Gastroesophageal sphincter (tissue), 3 donors: Measurements from ENCODE around the gene MCC.

ENCODE experiments used
- EP300 ChIP-seq: sonication (generic); formaldehyde crosslinking; IDR thresholded peaks from one replicate; pipeline ENCODE4 v1.6.1; 2017; ENCODE audit warnings: antibody characterized with exemption, mild to moderate bottlenecking
- POLR2A ChIP-seq, 2 donors: fragments of 450-650 bp; IDR thresholded peaks; one replicate each; pipeline ENCODE4 v1.6.1; 2017; ENCODE audit warnings: antibody characterized with exemption in 2 of 2, mild to moderate bottlenecking in 2 of 2, moderate library complexity in 1 of 2
- TF ChIP-seq, protein P1 (sequence below), 4 experiments: fragments of 200-600 bp in 2 of 4; fragments of 450-650 bp in 2 of 4; sonication (generic) in 1 of 4; IDR thresholded peaks; one replicate each; pipeline ENCODE4 v1.5.1; 2017 to 2019; ENCODE audit warnings: antibody characterized with exemption in 4 of 4, mild to moderate bottlenecking in 2 of 4, moderate library complexity in 2 of 4

GRCh38 chr5:113153512-113154097 is 334.6 kb downstream of the MCC start:
- TF ChIP-seq, protein P1, sequence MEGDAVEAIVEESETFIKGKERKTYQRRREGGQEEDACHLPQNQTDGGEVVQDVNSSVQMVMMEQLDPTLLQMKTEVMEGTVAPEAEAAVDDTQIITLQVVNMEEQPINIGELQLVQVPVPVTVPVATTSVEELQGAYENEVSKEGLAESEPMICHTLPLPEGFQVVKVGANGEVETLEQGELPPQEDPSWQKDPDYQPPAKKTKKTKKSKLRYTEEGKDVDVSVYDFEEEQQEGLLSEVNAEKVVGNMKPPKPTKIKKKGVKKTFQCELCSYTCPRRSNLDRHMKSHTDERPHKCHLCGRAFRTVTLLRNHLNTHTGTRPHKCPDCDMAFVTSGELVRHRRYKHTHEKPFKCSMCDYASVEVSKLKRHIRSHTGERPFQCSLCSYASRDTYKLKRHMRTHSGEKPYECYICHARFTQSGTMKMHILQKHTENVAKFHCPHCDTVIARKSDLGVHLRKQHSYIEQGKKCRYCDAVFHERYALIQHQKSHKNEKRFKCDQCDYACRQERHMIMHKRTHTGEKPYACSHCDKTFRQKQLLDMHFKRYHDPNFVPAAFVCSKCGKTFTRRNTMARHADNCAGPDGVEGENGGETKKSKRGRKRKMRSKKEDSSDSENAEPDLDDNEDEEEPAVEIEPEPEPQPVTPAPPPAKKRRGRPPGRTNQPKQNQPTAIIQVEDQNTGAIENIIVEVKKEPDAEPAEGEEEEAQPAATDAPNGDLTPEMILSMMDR (IDR thresholded peaks at IDR 0.05) = no peak
- TF ChIP-seq EP300 (no peak), POLR2A (IDR thresholded peaks at IDR 0.05) (no peak)
